Measurements from ENCODE around the gene ETNK2. TPM values are rescaled to one million over a fixed set of nuclear protein-coding genes. Genes with fewer than 3 reads are reported as not detected.

Gene ETNK2
- total and polyA plus RNA-seq, 3 donors from 2014 or later = 116 to 227 (median 187) TPM

DNA sequence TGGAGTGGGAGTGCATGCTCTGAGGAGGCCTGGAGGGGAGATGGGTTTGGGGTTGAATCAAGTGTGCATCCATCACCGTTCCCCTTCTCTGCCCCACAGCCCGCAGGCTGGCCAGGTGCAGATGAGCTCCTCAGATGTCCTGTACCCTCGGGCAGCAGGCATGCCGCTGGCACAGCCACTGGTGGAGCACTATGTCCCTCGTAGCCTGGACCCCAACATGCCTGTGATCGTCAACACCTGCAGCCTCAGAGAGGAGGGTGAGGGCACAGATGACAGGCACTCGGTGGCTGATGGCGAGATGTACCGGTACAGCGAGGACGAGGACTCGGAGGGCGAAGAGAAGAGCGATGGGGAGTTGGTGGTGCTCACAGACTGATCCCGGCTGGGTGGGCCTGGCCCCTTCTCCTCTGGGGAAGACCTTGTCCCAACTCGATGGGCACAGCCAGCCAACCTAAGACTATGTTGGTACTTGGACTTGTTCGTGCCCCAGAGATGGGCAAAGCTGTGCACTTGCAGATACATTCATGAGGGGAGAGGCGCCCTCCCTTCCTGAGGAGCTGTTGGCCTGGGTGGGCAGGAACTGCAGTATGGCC lies 26.0 kb downstream of the ETNK2 start:
- Histone ChIP-seq H3K4me3 (no peak overlapping the region), H3K27ac (no peak overlapping the region), H3K36me3 (ENCODE audit: low read depth, missing control alignments) (no peaks in the 10 kb centered on the region), H3K9me3 (no peaks in the 10 kb centered on the region), H3K27me3 (no peaks in the 10 kb centered on the region), H3K4me1 (peaks cover 43% of the 10 kb centered on the region)
- no peak for TF ChIP-seq POLR2A (IDR thresholded peaks at IDR 0.05)
- TF ChIP-seq CTCF (IDR thresholded peaks at IDR 0.05) = no peak
- no peak for DNase-seq
- WGBS, 2 donors = 83 to 87% methylated on average over 17 of the region's 18 CpGs
- intact Hi-C loops (cut with DNase I; ENCODE audit: low total_unique reads) = loop anchor here (5.0 to 10.0 kb wide), 2 partner anchors 51 to 254 kb away; partner anchors contain the start of gene SOX13

- Histone ChIP-seq H3K27ac (no peak overlapping the region), H3K36me3 (ENCODE audit: low read depth, missing control alignments) (no peaks in the 10 kb centered on the region), H3K9me3 (no peaks in the 10 kb centered on the region), H3K4me3 (no peak overlapping the region), H3K27me3 (no peaks in the 10 kb centered on the region), H3K4me1 (peaks cover 31% of the 10 kb centered on the region)
- DNase-seq = no peak
- 87 to 92% methylated on average over 9 to 22 of the region's 22 CpGs for WGBS, 2 donors
- no peak for TF ChIP-seq CTCF (IDR thresholded peaks at IDR 0.05)
- TF ChIP-seq POLR2A (IDR thresholded peaks at IDR 0.05) = no peak
- intact Hi-C loops (cut with DNase I; ENCODE audit: low total_unique reads) = loop anchor here (5.0 to 10.0 kb wide), 2 partner anchors 50 to 252 kb away; partner anchors contain the start of gene SOX13
These were observed 27.2 kb downstream of the ETNK2 start for GRCh38 chr1:204124639-204125038.

DNA sequence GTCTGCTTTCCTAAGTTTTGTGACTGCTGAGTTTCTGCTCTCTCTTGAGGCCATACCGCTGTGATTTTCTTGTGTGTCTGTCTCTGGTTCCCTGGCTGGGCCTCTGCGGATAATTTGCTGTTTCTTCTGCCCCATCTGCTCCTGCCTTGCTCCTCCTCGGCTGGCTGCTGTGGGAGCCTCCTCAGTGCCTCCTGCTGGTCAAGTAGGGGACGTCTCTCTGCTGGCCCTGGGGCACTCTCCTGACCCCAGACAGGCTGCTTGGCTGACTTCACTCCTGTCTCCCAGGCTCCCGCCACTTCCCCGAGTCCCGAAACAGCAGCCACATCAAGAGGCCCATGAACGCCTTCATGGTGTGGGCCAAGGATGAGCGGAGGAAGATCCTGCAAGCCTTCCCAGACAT lies 28.5 kb downstream of the ETNK2 start:
- DNase-seq = peak; percentile 60
- Histone ChIP-seq H3K9me3 (no peaks in the 10 kb centered on the region), H3K27ac (no peak overlapping the region), H3K27me3 (no peaks in the 10 kb centered on the region), H3K4me1 (peaks cover 18% of the 10 kb centered on the region), H3K4me3 (no peak overlapping the region), H3K36me3 (ENCODE audit: low read depth, missing control alignments) (no peaks in the 10 kb centered on the region)
- WGBS, 2 donors = 77 to 79% methylated on average over 9 of the region's 9 CpGs
- no peak for TF ChIP-seq POLR2A (IDR thresholded peaks at IDR 0.05)
- peak; percentile 14 to 48 (median 29) for TF ChIP-seq CTCF (IDR thresholded peaks at IDR 0.05)
- intact Hi-C loops (cut with DNase I; ENCODE audit: low total_unique reads) = loop anchor here (10.0 kb wide), 1 partner anchor 49 kb away; the partner anchor contains the start of gene SOX13

- H3K36me3 ChIP-seq (ENCODE audit: low read depth, missing control alignments) = no peaks in the 10 kb centered on the region
- intact Hi-C loops (cut with DNase I; ENCODE audit: low total_unique reads) = loop anchor here (10.0 kb wide), 1 partner anchor 47 kb away; the partner anchor contains the start of gene SOX13
These were observed 29.8 kb downstream of the ETNK2 start for GRCh38 chr1:204121840-204122555.

More at GRCh38 chr1:204121840-204122555, 29.8 kb downstream of the ETNK2 start:
- no peaks in the 10 kb centered on the region for H3K27me3 ChIP-seq
- DNase-seq = no peak
- TF ChIP-seq POLR2A (IDR thresholded peaks at IDR 0.05) = no peak
- TF ChIP-seq CTCF (IDR thresholded peaks at IDR 0.05) = no peak
- WGBS, 2 donors = 87 to 91% methylated on average over 12 to 17 of the region's 17 CpGs
- peaks cover 9% of the 10 kb centered on the region for H3K4me1 ChIP-seq
- H3K27ac ChIP-seq = no peak overlapping the region
- no peaks in the 10 kb centered on the region for H3K9me3 ChIP-seq
- no peak overlapping the region for H3K4me3 ChIP-seq

All from testis (tissue), 3 donors.